Endothelial cell of hepatic sinusoid (primary cell): ENCODE data around the gene RND2.

Source experiments
- in situ Hi-C: cut with HindIII; loops from 2 replicates; pipeline ENCODE4 v1.10.0; 2017; ENCODE audit warnings: low sequenced_read_pairs

Gene RND2

DNA sequence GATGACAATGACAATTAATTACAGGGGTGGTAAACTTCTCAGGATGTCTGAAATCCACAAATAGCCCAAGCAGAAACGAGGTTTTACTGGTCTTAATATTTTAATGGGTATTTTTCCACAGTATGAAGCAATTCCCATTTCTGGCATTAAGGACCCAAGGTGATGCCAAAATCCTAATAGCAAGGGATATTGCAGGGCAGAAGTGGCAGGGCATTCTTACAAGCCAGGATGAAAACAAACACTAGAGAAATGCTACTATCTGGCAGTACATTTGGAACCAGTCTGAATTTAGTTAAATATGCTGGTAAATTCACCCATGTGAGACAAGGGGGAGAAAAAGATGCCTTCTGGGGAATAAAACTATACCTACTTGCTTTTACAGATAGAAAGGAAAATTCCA lies 45.2 kb downstream of the RND2 start:
- in situ Hi-C loops: no loop called here

DNA sequence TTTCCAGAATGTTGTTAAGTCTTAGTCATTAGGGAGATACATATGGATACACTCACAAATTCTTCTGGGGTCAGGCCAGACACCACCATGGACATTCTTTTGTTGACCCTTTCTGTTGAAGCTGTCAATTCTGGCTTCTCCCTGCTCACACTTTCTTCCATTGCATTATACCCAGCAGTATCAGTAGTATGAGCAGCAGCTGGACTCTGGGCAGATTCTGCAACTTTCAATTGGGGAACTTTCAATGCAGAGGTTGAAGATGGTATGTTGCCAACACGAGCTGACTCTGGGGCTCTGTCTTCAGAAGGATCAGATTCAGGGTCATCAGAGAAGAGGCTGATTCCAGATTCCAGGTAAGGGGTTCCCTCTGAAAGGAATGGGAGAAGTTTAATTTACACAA lies 45.8 kb downstream of the RND2 start:
- in situ Hi-C loops: no loop called here

DNA sequence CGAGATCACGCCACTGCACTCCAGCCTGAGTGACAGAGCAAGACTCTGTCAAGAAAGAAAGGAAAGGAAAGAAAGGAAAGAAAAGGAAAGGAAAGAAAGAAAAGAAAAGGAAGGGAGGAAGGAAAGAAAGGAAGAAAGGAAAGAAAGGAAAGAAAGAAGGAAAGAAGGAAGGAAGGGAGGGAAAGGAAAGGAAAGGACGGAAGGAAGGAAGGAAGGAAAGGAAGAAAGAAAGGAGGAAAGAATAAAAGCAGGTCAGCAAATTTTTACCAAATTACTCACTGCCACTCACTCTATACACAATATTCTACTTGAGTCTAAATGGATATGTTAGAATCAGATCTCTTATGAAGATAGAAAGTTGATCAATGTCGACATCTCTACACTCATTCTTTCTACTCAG lies 49.8 kb downstream of the RND2 start:
- in situ Hi-C loops: no loop called here

DNA sequence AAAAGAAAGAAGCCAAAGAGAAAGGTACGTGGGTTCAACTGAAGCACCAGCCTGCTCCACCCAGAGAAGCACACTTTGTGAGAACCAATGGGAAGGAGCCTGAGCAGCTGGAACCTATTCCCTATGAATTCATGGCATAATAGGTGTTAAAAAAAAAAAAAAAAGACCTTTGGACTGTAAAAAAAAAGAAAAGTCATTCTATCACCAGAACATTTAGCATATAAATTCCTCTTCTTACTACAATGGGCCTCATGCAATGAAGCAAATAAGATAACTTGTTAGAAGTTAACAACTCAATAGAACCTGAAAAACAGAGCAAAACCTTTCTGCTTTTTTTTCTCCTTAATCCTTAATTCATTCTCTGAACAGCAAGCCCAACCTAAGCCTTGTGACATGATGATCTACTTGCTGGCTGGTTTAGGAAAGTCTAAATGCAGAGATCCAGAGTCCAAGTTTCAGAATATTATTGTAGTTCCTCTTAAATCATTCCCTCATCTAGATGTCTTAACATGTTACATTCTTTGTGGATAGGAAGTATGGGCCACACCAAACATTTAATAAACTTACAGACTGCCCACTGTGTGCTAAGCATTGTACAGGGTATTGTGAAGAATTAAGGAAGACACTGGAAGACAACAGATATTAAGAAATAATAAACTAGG lies 54.7 kb downstream of the RND2 start:
- in situ Hi-C loops: no loop called here
